ENCODE results near the gene ARHGAP24. TPM values are rescaled to one million over a fixed set of nuclear protein-coding genes. Genes with fewer than 3 reads are reported as not detected.

The ARHGAP24 gene
- total RNA-seq, 1 donor from 2014 or later: 9.9 TPM

GRCh38 chr4:85573270-85573669 is 98.3 kb downstream of the ARHGAP24 start:
- no peak for DNase-seq (ENCODE audit: low read depth)
- TF ChIP-seq, protein P1, sequence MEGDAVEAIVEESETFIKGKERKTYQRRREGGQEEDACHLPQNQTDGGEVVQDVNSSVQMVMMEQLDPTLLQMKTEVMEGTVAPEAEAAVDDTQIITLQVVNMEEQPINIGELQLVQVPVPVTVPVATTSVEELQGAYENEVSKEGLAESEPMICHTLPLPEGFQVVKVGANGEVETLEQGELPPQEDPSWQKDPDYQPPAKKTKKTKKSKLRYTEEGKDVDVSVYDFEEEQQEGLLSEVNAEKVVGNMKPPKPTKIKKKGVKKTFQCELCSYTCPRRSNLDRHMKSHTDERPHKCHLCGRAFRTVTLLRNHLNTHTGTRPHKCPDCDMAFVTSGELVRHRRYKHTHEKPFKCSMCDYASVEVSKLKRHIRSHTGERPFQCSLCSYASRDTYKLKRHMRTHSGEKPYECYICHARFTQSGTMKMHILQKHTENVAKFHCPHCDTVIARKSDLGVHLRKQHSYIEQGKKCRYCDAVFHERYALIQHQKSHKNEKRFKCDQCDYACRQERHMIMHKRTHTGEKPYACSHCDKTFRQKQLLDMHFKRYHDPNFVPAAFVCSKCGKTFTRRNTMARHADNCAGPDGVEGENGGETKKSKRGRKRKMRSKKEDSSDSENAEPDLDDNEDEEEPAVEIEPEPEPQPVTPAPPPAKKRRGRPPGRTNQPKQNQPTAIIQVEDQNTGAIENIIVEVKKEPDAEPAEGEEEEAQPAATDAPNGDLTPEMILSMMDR (conservative IDR thresholded peaks at IDR 0.05; ENCODE audit: low read depth, low read length): no peak
- H3K4me3 ChIP-seq (ENCODE audit: low read depth, low read length): no peak overlapping the region

GRCh38 chr4:85577307-85577706 is 102.4 kb downstream of the ARHGAP24 start:
- TF ChIP-seq, protein P1 (conservative IDR thresholded peaks at IDR 0.05; ENCODE audit: low read depth, low read length): no peak
- DNase-seq (ENCODE audit: low read depth): no peak
- H3K4me3 ChIP-seq (ENCODE audit: low read depth, low read length): no peak overlapping the region

DNA sequence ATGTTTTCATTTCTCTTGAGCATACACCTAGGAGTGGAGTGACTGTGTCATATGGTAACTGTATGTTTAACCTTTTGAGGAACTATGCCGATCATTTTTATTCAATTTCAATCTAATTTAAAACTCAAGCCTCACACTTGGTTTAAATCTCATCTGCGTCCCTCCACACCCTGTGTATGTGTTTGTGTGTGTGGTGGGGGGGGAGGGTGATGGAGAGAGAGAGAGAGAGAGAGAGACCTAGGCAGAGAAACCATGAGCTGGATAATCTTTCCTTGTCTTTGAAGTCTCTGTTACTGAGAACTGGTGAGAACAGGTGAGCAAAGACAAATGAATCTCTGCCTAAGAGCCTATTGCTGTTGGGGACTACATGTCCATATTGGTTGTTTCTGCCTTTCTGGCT is 105.0 kb downstream of the ARHGAP24 start:
- H3K4me3 ChIP-seq (ENCODE audit: low read depth, low read length): no peak overlapping the region
- TF ChIP-seq, protein P1 (conservative IDR thresholded peaks at IDR 0.05; ENCODE audit: low read depth, low read length): no peak
- DNase-seq (ENCODE audit: low read depth): no peak

DNA sequence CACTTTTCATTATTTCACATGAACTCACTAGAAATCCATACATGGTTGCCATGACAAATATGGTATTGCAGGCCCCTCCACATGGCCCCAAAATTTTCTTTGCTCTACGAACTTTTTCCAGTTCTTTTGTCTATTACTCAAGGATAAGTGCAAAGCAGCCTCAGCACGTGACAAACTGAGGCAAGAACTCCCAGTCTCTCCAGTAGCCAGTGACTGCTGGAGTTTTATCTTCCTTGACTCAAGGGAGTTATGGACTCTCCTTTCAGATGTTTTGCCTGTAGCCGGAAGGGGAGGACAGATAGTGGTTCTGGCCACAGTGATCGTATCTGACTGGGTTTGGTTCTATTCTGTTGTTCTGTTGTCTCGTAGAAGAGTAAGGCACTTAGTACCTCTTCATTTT is 105.5 kb downstream of the ARHGAP24 start:
- DNase-seq (ENCODE audit: low read depth): no peak
- H3K4me3 ChIP-seq (ENCODE audit: low read depth, low read length): no peak overlapping the region
- TF ChIP-seq, protein P1 (conservative IDR thresholded peaks at IDR 0.05; ENCODE audit: low read depth, low read length): no peak

- TF ChIP-seq, protein P1 (conservative IDR thresholded peaks at IDR 0.05; ENCODE audit: low read depth, low read length): no peak
- no peak overlapping the region for H3K4me3 ChIP-seq (ENCODE audit: low read depth, low read length)
- DNase-seq (ENCODE audit: low read depth): no peak
These were observed 113.0 kb downstream of the ARHGAP24 start for GRCh38 chr4:85587952-85588351.

DNA sequence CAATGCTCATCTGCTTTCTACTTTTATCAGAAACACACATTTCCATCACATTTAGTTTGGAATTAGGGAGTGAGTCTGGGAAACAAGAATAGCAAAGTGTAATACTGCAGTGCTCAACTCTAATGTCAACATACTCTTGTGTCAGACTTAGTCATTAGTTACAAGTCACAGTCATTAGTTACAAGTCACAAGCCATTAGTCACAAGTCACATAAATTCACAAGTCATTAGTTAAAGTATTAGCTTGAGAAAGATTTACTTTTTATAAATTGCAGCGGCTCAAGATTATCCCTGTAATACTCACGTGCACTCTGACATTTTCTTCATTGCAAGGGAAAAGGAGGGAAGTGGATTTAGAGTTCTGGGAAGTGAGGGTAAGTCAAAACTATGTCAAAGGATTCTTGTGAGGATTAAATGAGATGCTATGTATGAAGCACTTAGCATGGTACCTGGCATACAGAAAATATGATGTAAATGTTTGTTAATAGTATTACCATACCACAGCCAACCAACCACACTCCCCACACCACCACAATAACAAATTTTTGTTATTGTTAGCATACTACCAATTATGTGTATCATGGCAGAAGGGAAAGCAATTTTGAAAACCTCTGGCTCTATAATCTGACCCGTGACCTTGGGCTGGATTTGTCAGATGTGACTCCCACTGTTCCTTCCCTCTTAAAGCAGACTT is 116.6 kb downstream of the ARHGAP24 start:
- no peak overlapping the region for H3K4me3 ChIP-seq (ENCODE audit: low read depth, low read length)
- DNase-seq (ENCODE audit: low read depth): no peak
- TF ChIP-seq, protein P1 (conservative IDR thresholded peaks at IDR 0.05; ENCODE audit: low read depth, low read length): no peak

Data from epithelial cell of proximal tubule (primary cell).